Epithelial cell of esophagus (primary cell): ENCODE results near the gene TUBG1.

Experiments
- DNase-seq: peaks from one replicate; pipeline ENCODE4 v3.0.0; 2010; ENCODE audit warnings: low read depth
- H3K4me3 ChIP-seq: 2 replicates; pipeline ENCODE4 v1.5.1; 2011; ENCODE audit warnings: mild to moderate bottlenecking, low read length, control low read depth
- TF ChIP-seq, protein P1 (sequence below): IDR thresholded peaks from 2 replicates; pipeline ENCODE4 v1.5.1; 2011; ENCODE audit warnings: low read depth, mild to moderate bottlenecking, low read length, control low read depth, inconsistent platforms; ENCODE audit not compliant: insufficient read depth; ENCODE audit errors: missing control alignments

The TUBG1 gene

DNA sequence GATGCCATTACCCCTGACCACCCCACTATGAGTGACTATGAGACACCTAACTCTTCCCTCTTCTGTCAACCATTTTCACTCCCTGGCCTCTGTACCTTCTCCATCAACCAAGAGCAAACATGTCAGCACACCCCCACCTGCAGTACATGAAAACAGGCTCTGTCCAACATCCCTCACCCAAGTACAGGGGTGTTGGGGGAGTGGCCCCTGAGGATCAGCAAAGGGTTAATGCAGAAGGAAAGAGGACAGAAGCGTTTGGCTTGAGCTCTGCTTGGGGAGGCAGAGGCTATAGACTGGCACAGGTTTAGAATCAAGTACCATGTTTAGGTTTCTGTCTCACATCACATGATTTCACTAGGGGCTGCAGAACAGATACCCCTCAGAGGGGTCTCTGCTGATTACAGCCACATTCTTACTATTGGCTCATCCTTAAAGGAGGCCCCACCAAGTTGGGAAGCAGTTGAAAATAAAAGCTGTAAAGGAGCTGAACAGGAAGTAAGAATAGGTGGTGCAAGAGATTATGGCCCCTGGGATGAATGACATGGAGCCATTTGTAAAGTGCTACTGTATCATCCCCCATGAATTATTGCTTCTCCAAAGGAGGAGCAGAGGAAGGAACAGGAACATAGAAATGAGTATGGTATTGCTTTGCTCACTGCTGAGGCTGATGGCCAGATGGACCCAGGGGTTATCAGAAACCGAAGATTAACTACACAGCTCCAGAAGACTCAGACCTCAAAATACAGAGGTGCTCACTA lies 29.5 kb upstream of the TUBG1 start:
- H3K4me3 ChIP-seq: no peak overlapping the region
- TF ChIP-seq, protein P1, sequence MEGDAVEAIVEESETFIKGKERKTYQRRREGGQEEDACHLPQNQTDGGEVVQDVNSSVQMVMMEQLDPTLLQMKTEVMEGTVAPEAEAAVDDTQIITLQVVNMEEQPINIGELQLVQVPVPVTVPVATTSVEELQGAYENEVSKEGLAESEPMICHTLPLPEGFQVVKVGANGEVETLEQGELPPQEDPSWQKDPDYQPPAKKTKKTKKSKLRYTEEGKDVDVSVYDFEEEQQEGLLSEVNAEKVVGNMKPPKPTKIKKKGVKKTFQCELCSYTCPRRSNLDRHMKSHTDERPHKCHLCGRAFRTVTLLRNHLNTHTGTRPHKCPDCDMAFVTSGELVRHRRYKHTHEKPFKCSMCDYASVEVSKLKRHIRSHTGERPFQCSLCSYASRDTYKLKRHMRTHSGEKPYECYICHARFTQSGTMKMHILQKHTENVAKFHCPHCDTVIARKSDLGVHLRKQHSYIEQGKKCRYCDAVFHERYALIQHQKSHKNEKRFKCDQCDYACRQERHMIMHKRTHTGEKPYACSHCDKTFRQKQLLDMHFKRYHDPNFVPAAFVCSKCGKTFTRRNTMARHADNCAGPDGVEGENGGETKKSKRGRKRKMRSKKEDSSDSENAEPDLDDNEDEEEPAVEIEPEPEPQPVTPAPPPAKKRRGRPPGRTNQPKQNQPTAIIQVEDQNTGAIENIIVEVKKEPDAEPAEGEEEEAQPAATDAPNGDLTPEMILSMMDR: no peak
- DNase-seq: no peak

DNA sequence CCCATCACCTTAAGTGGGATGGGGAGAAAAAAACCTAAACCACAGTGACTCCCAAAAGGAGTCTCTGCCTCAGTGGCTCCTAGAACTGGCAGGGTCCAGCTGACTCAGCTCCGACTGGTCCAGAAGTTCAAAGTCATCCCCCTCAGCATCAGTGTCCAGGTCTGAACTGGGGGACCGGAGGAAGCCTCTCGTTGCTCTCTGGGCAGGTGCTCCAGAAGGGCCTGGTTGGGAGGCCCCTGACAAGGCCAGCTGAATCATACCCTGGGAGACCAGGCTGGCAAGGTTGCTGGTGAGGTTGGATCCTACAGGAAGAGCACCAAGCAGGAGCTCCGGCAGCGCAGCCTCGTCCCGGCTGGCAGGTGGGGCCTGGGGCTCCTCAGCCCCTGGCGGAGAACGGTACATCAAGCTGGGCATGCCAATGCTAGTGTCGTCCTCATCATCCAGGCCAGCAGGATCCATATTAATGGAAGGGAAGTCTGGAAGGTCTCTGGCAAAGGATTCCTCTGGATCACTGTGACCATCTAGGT lies 27.7 kb upstream of the TUBG1 start:
- no peak overlapping the region for H3K4me3 ChIP-seq
- TF ChIP-seq, protein P1: no peak
- no peak for DNase-seq

DNA sequence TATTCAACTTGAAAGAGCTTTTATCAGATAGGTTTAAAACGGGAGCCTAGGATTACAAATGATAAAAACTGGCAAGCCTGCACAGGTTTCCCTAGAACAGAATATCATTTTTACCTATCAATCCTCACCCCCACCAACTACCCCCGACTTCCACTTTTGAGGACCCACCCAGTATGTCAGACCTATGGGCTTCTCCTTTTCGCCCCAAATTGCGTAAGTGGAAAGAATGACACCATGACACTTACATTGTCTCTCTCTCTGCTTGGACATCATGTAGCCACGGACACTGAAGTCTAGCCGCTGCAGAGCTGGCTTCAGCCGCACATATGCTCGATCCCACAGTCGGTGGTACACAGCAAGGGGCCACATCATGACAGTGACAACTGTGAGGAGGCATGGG lies 24.6 kb upstream of the TUBG1 start:
- TF ChIP-seq, protein P1: no peak
- DNase-seq: no peak
- H3K4me3 ChIP-seq: no peak overlapping the region

DNA sequence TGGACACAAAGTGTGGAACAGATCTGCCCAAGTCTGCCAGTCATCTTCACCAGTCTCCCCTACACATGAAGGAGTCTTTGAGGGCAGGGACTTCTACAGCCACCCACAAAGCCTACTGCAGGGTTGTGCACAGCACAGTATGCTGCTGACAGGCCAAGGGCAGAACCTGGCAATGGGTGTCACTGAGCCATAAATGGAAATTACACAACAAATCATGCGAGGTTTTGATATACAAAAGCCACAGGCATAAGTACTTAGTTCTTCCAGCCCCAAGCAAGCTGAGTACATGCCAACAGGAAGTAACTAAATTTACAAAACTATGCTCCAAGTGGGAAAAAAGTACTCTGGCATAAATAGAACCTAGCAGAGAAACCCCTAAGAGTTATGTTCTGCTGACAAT lies 24.1 kb upstream of the TUBG1 start:
- no peak overlapping the region for H3K4me3 ChIP-seq
- DNase-seq: peak; percentile 16
- TF ChIP-seq, protein P1: no peak

DNA sequence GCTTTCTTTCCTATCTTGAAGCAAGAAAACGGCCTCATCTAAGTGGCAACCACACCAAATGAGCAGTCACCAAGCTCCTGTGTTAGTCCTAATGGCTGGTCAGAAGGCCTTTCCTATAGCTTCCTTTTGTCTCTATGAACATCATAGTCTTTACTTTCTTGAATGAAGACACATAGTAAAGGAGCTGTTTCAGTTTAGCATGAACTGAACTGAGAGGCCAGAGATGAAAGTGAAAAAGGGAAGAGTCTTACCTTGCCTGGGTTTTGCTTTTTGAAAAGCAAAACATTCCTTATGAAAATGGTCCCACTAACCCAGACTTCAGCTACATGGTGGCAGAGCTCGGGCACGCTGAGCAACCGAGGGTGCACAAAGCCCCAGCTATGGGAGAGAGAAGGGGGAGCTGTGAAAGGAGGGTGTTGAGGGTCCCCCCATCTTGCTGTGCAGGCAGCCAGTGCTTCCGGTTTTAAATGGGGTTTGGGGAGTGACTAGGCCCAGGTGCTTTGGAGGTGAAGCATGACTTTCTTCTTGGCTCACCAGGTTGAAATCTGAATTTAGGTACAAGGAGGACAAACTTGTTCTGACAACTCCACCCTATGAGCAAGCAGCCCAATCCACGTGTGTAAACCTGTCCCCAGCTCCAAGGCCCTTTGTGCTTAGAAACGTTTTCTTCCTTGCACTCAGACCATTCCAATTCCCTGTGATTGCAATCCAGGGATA lies 22.8 kb upstream of the TUBG1 start:
- TF ChIP-seq, protein P1: no peak
- peak; percentile 97 for DNase-seq
- H3K4me3 ChIP-seq: no peak overlapping the region

DNA sequence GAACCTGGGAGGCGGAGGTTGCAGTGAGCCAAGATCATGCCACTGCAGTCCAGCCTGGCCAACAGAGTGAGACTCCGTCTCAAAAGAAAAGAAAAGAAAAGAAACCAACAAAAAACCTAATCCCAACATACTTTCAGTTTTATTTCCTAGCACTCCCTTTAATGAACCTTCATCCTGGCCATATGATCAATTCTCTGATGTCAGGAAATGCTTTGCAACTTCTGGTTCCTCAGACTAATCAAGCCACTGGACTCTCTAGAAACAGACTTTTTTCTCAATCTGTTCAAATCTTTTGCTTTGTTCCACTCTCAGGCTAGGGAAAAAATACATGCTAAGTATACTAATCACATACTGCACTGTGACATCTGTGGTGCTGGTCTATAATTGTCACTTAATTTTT lies 18.6 kb upstream of the TUBG1 start:
- H3K4me3 ChIP-seq: no peak overlapping the region
- TF ChIP-seq, protein P1: no peak
- DNase-seq: no peak
